Measurements from ENCODE around the gene CADPS.

GRCh38 chr3:62724503-62724902 is 150.7 kb downstream of the CADPS start:
- TF ChIP-seq CTCF (conservative IDR thresholded peaks at IDR 0.05; ENCODE audit: low read length) (no peak), EZH2phosphoT487 (IDR thresholded peaks at IDR 0.05; ENCODE audit: borderline replicate concordance, low read depth, low read length) (no peak)

Measured in OCI-LY7 (cell line).